HUES6 (cell line): ENCODE measurements around the gene DLG1.

ENCODE experiments used
- H3K27ac ChIP-seq: 2 replicates; pipeline ENCODE4 v1.7.0; 2013; ENCODE audit warnings: low read depth, mild to moderate bottlenecking, low read length, inconsistent platforms
- H3K27me3 ChIP-seq: 2 replicates; pipeline ENCODE4 v1.6.1; 2013; ENCODE audit warnings: low read length; ENCODE audit not compliant: control insufficient read depth, insufficient read depth
- H3K36me3 ChIP-seq: 2 replicates; pipeline ENCODE4 v1.6.1; 2013; ENCODE audit warnings: low read length; ENCODE audit not compliant: control insufficient read depth, insufficient read depth
- H3K4me1 ChIP-seq: 2 replicates; pipeline ENCODE4 v1.6.1; 2013; ENCODE audit warnings: low read length; ENCODE audit not compliant: control insufficient read depth, insufficient read depth
- H3K4me3 ChIP-seq: 2 replicates; pipeline ENCODE4 v1.5.1; 2013; ENCODE audit warnings: low read depth, low read length
- H3K9ac ChIP-seq: one replicate; pipeline ENCODE4 v1.6.1; 2013; ENCODE audit warnings: mild to moderate bottlenecking, low read length
- H3K9me3 ChIP-seq: 2 replicates; pipeline ENCODE4 v1.6.1; 2013; ENCODE audit warnings: low read depth, low read length; ENCODE audit not compliant: control insufficient read depth, insufficient read depth

DLG1 gene

DNA sequence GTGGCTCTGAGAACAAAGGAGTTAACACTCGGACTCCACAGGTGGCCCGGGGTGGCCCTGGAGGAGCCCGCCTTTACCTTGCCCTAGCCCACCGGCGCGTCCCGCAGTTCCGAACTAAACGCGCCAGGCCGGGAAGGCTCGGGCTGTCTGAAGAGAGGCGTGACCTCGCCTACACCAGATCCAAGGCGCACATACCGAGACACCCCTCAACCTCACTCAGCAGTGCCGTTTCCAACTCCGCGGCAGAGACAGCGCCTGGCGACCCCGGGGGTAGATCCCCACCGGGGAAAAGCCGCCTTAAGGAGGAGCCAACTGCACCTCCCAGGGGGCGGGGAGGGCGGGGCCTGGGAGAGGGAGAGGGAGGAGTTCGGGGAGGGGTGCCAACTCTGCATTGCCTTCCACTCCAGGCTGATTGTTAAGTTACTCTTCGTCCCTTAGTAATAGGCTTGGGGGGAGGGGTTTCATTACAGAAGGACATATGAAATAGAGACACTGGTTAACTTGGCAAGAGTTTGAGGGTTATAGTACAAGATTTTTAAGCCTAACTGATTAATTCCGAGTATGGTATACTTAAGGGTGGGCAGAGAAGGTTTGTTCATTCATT is at the start of gene DLG1:
DLG1 (minus strand) TSS at position 272 of the 604 bp plus-strand sequence. CDS start 1,408 bp downstream, outside the sequence.
- H3K9ac ChIP-seq = peak within 1 kb of the TSS; percentile 91
- peaks cover 10% of the 10 kb centered on the region for H3K4me1 ChIP-seq
- H3K27me3 ChIP-seq = peaks cover 4% of the 10 kb centered on the region
- peak within 1 kb of the TSS; percentile 94 for H3K4me3 ChIP-seq
- H3K27ac ChIP-seq = peak within 1 kb of the TSS; percentile 71
- H3K9me3 ChIP-seq = no peaks in the 10 kb centered on the region
- peaks cover 26% of the 10 kb centered on the region for H3K36me3 ChIP-seq

DNA sequence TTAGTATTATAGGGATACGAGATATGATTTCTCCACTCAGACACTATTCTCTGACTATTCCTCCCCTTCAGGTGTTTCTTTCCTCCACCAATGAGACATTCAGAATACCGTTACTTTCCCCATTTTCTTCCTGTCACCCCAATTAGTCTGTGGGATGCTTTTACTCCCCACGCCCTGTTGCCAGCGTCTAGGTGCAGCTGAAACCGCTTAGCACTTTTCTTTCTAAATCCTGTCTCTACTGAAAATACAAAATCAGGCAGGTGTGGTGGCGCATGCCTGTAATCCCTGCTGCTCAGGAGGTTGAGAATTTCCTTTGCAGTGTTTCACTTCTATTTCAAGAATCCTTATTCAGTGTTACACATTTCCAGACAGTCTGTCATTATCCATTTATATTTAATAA is 49.6 kb upstream of the DLG1 start:
- Histone ChIP-seq H3K36me3 (no peaks in the 10 kb centered on the region), H3K9ac (no peak overlapping the region), H3K27me3 (no peaks in the 10 kb centered on the region), H3K9me3 (no peaks in the 10 kb centered on the region), H3K4me3 (no peak overlapping the region), H3K27ac (no peak overlapping the region), H3K4me1 (peaks cover 7% of the 10 kb centered on the region; the same call in 1 of the 2 replicates)

DNA sequence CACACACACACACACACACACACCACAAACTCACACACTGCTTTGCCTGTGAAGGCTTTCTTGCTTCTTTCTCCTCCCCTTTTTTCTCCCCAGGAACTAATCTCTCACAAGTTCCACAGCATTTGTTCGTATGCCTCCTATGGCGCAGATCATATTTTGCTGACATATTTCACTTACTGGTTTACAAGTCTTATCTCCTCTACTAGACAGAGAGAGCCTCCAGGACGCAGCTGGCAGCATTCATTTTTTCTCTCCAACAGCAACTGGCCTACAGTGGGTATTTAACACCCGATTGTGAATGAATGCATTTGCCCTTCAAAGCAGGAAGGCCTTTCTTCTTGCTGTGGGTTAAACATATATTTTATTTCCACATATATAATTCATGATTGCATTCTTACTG is 47.0 kb upstream of the DLG1 start:
- Histone ChIP-seq H3K36me3 (no peaks in the 10 kb centered on the region), H3K9me3 (no peaks in the 10 kb centered on the region), H3K27ac (no peak overlapping the region), H3K9ac (no peak overlapping the region), H3K4me1 (peaks cover 7% of the 10 kb centered on the region; the same call in 1 of the 2 replicates), H3K27me3 (no peaks in the 10 kb centered on the region), H3K4me3 (no peak overlapping the region)

DNA sequence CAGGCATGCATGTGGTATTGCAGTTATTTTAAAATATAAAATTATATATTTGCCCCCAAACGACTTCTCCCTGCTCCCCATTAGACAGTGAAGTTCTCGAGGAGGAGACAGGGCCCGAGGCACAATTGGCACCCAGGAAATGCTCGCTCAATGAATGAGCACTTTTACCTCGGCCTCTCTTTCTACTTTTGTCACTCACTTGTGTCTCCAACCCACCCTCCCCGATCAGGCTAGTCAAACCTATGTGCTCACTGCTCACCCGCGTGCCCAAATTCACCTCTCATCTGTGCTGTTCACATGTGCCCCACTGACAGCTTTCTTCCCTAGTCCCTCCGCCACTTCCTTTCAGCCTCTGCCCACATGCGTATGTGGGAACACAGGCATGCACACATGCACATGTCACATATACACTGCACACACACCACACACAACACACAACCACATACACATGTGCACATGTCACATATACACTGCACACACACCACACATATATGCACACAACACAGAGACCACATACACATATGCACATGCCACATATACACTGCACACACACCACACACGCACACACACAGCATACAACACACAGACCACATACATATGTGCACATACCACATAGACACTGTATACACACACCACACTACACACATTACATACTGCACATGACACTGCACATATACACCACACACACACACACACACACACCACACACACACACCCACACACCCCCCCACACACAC is 46.3 kb upstream of the DLG1 start:
- Histone ChIP-seq H3K36me3 (no peaks in the 10 kb centered on the region), H3K4me1 (peaks cover 12% of the 10 kb centered on the region; the same call in 1 of the 2 replicates), H3K4me3 (no peak overlapping the region), H3K27ac (no peak overlapping the region), H3K27me3 (no peaks in the 10 kb centered on the region), H3K9ac (no peak overlapping the region), H3K9me3 (no peaks in the 10 kb centered on the region)

DNA sequence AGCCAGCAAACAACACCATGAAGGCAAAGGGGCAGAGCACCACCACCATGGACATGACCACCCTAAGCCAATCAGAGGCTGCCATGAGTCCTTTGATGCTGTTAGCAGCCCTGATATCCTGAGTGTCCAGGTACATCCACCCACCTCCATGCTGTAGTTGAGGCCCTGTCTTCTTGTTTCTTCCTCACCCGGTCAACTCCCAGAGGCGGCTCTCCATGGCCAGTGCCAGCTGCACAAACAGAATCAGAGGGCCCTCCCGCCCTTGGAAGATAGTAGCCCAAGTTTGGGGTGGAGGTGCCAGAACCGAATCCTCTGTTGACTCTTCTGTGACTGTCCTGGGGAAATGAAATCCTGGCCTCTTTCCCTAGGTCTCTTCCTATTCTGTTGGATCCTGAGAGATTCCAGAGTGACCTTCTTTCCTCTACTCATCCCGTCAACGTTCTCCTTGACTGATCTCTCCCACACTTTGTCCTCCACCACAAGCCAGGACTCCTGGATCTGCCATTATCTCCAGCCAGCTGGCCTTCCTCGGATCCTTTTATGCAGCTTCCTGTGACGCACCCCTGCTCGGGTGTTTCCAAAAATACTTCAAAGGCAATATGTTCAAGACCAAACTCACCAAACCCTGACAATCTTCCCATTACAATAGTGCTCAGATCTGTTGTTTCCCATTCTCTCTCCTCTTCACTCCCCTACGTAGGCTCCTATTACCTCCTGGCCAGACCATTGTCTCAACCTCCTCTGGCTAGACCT is 45.4 kb upstream of the DLG1 start:
- Histone ChIP-seq H3K9ac (no peak overlapping the region), H3K9me3 (no peaks in the 10 kb centered on the region), H3K4me3 (no peak overlapping the region), H3K36me3 (no peaks in the 10 kb centered on the region), H3K4me1 (peaks cover 11% of the 10 kb centered on the region; the same call in 1 of the 2 replicates), H3K27ac (no peak overlapping the region), H3K27me3 (no peaks in the 10 kb centered on the region)

DNA sequence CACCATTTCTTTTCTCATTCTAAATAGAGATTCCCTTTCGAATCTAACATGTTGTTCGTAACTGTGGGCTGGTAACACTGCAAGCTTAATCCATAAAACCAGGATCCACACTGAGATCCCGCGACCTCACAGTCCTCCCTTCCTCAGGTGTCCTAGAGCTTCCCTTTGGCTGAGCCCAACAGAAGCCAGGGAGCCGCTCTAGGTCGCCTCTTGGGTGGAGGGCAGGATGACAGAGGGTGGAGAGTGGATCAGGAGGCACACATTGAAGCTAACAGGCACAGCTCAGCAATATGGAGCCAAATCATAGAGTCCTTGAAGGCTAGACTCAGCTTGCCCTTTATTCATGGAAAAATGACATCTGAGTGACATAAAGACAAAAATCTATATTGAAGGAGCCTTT is 44.7 kb upstream of the DLG1 start:
- Histone ChIP-seq H3K27ac (no peak overlapping the region), H3K4me3 (no peak overlapping the region), H3K9me3 (no peaks in the 10 kb centered on the region), H3K9ac (no peak overlapping the region), H3K4me1 (peaks cover 11% of the 10 kb centered on the region; the same call in 1 of the 2 replicates), H3K27me3 (no peaks in the 10 kb centered on the region), H3K36me3 (no peaks in the 10 kb centered on the region)

DNA sequence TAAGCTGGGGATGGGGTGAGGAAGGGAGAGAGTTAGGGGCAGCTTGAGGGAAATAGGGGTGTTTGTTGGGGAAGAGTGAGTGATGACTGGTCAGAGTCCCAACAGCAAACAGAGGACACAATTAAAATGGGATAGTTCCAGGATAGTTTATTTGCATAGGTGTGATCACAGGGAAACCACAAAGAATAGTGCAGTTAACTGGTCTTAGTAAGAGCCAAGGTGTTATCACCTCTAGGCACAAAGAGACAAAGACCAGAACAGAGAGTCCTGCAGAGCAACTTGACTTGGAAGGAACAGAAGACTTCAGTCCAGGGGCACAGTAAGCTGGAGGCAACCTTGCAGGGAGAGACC is 42.1 kb upstream of the DLG1 start:
- no peaks in the 10 kb centered on the region for H3K27me3 ChIP-seq
- H3K4me3 ChIP-seq = no peak overlapping the region
- no peaks in the 10 kb centered on the region for H3K36me3 ChIP-seq
- no peaks in the 10 kb centered on the region for H3K9me3 ChIP-seq
- H3K27ac ChIP-seq = no peak overlapping the region
- no peak overlapping the region for H3K9ac ChIP-seq
- peaks cover 11% of the 10 kb centered on the region; the same call in 1 of the 2 replicates for H3K4me1 ChIP-seq

DNA sequence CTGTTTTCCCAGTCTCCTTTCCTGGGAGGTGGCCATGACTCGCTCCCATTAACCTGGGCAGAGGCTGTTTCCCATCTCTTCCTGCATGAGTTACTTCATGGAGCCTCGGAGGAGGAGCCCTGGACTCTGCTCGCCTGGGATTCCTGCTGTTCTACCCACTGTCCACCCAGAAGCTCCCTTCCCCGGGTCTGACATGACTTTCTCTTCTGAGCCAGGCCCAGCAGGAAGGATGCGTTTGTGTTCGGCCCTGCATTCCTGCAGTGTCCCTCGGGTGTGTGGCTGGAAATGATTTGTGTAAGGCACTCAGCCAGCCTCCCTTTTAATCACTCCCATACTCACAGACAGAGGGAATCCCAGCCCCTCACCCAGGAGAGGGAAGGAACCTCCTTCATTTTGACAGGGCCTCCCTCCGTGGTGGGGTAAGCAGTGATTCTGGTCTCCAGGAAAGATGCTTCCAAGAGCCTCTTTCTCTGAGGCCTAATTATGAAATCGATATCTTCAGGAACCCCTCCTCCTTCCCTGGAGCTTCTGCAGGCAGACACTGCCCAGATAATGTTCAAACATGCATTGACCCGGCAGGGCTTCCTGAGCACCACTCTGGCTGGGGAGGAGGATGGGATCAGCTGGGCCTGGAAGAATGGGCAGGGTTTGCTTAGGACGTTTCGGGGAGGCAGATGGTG is 41.6 kb upstream of the DLG1 start:
- Histone ChIP-seq H3K27me3 (no peaks in the 10 kb centered on the region), H3K27ac (no peak overlapping the region), H3K4me1 (peaks cover 11% of the 10 kb centered on the region; the same call in 1 of the 2 replicates), H3K9me3 (no peaks in the 10 kb centered on the region), H3K36me3 (no peaks in the 10 kb centered on the region), H3K4me3 (no peak overlapping the region), H3K9ac (no peak overlapping the region)

DNA sequence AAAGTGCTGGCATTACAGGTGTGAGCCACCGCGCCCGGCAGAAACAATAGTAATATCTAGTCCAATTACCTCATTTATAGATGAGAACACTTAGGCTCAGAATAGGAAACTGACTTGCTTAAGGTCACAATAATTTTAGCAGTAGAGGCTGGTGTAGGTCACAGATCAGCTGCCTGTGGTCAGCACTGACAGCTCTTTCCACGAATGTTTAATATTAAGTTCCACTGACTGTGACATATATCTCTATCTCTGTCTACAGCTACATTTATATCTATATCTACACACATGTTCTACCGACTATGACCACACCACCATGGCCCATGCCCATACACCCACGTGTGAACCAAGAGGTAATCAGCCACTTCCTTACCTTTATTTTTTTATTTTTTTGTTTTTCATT is 40.2 kb upstream of the DLG1 start:
- no peaks in the 10 kb centered on the region for H3K27me3 ChIP-seq
- no peak overlapping the region for H3K27ac ChIP-seq
- peaks cover 20% of the 10 kb centered on the region for H3K4me1 ChIP-seq
- H3K9ac ChIP-seq = no peak overlapping the region
- no peaks in the 10 kb centered on the region for H3K9me3 ChIP-seq
- H3K36me3 ChIP-seq = no peaks in the 10 kb centered on the region
- no peak overlapping the region for H3K4me3 ChIP-seq

DNA sequence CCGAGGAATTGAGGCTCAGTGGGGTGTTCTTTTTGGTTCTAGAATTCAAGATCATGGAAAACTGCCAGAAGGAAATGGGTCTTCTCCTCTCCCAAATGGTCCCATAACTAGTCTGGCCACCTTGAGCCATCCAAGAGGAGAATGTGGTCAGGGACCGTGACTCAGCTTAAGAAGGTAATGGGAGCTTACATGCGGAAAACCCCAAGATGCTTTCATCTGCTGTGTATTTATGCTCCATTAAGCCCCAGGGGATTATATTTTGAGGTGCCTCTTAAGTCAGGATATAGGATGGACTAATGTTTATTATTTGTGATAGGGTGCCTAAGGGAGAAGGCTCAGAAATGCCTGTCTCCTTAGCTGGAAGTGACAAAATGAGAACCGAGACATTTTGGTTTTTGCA is 39.2 kb upstream of the DLG1 start:
- H3K27ac ChIP-seq = no peak overlapping the region
- H3K4me3 ChIP-seq = no peak overlapping the region
- H3K4me1 ChIP-seq = peaks cover 20% of the 10 kb centered on the region
- no peaks in the 10 kb centered on the region for H3K9me3 ChIP-seq
- H3K9ac ChIP-seq = no peak overlapping the region
- H3K27me3 ChIP-seq = no peaks in the 10 kb centered on the region
- H3K36me3 ChIP-seq = no peaks in the 10 kb centered on the region
